ENCODE data around the gene CBR3.

The CBR3 gene

DNA sequence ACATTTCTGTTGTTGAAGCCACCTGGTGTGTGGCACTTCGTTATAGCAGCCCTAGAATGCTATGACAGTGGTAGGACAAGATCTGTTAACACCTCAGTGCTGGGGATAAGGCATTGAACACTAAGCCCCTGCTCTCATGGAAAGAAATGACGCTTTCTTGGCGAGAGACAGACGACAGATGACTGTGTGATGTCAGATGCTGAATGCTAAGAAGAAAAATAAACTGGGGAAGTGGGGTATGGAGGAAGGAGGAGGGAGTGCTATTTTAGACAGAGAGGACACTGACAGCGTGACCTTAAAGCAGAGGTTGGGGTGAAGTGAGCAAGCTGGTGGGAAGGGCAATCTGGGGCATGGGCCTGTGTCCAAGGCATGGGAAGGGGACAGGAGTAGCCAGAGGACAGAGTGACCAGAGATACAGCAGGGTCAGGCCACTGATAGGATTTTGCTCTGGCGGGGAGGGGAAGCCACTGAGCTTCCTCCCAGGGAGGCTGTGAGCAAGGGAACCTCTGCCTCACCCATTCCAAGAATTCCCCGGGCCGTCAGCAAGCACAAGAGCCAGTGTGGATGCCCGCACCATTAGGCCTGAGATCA, 37.0 kb downstream of the CBR3 start:
- ATAC-seq (ENCODE audit: low read depth) = no peak
- Mint-ChIP-seq H3K9me3 (no peaks in the 10 kb centered on the region), H3K27me3 (no peaks in the 10 kb centered on the region), H3K36me3 (peaks cover 24% of the 10 kb centered on the region), H3K4me3 (no peak overlapping the region), H3K27ac (peak overlapping the region; percentile 75), H3K4me1 (peaks cover 16% of the 10 kb centered on the region)
- DNase-seq (ENCODE audit: low spot score in 2 of 2) = no peak

DNA sequence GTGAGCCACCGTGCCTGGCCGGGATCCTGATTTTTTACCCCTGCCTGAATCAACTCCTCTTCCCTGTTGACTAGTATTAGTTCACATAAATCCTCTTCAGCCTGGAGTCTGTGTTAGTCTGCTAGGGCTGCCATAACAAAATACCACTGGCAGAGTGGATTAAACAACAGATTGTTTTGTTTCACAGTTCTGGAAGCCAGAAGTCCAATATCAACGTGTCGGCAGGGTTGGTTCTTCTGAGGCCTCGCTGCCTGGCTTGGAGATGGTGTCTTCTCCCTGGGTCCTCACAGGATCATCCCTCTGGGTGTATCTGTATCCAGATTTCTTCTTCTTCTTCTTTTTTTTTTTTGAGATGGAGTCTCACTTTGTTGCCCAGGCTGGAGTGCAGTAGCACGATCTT, 39.9 kb downstream of the CBR3 start:
- DNase-seq (ENCODE audit: low spot score in 2 of 2) (no peak), ATAC-seq (ENCODE audit: low read depth) (no peak)
- Mint-ChIP-seq H3K27me3 (no peaks in the 10 kb centered on the region), H3K9me3 (no peaks in the 10 kb centered on the region), H3K4me1 (peaks cover 16% of the 10 kb centered on the region), H3K36me3 (peaks cover 23% of the 10 kb centered on the region), H3K4me3 (no peak overlapping the region), H3K27ac (no peak overlapping the region)

DNA sequence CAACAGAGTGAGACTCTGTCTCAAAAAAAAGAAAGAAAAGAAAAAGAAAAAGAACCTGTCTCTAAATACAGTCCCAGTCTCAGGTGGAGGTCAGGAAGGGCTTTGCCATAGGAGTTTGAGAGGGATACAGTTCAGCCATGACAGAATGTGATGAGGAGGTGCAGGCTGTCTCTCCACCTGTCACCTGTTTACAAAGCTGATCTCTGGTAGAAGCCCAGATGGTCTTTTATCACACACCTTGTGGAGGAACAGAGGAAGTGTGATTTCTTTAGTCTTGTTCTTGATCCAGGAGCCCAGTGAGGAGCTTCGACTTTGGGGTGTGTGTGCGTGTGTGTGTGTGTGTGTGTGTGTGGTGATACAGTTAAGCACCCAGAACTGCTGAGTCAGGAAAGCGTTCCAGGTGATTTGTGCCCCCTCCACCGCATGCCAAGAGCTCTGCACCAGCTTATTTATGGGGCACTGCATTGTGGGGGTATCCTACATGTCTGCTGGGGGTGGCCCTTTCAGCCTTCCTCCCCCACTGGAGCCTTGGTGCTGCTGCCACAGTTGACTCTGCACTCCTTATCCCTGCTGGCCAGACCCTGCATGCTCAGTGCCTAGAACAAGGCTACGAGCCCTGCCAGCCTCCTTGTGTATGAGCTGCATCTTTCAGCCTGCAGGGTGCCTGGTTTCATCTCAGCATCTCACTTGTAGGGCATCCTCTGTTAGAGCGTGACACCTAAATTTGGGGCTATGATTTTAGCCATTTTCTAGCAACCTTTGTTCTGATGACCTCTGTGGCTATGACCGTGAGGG, 41.1 kb downstream of the CBR3 start:
- Mint-ChIP-seq H3K36me3 (peaks cover 21% of the 10 kb centered on the region), H3K4me3 (no peak overlapping the region), H3K27ac (peak overlapping the region; percentile 36), H3K27me3 (no peaks in the 10 kb centered on the region), H3K4me1 (peaks cover 14% of the 10 kb centered on the region), H3K9me3 (no peaks in the 10 kb centered on the region)
- DNase-seq (ENCODE audit: low spot score in 2 of 2) = no peak
- ATAC-seq (ENCODE audit: low read depth) = no peak

DNA sequence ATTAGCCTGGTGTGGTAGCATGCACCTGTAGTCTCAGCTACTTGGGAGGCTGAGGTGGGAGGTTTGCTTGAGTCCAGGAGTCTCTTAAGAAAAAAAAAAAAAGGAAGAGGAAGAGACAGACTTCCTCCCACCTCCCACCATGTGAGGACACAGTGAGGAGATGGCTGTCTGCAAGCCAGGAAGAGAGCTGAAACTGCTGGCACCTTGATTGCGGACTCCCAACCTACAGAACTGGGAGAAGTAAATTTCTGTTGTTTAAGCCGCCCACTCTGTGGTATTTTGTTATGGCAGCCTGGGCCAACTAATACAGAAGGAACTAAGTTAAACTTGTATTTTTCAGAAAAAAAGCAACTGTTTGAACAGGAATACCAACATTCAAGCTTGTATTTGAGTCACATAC, 43.5 kb downstream of the CBR3 start:
- Mint-ChIP-seq H3K27ac (no peak overlapping the region), H3K4me1 (peaks cover 26% of the 10 kb centered on the region), H3K27me3 (no peaks in the 10 kb centered on the region), H3K36me3 (peaks cover 16% of the 10 kb centered on the region), H3K9me3 (no peaks in the 10 kb centered on the region), H3K4me3 (no peak overlapping the region)
- no peak for DNase-seq (ENCODE audit: low spot score in 2 of 2)
- no peak for ATAC-seq (ENCODE audit: low read depth)

DNA sequence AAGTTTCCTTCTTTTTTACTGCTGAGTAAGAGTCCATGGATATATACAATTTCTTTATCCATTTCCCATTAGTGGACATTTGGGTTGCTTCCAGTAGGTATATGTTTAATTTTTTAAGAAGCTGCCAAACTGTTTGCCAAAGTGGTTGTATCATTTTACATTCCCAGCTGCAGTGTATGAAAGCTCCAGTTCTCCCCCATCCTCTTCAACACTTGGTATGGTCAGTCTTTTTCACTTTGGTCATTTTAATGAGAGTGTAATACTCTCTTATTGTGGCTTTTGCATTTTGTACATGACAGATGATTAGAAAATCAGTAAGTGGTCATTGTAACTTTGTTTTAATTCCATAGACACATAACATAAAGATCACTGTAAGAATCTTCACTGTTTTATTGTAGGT, 44.3 kb downstream of the CBR3 start:
- Mint-ChIP-seq H3K4me3 (no peak overlapping the region), H3K36me3 (peaks cover 16% of the 10 kb centered on the region), H3K27me3 (no peaks in the 10 kb centered on the region), H3K27ac (no peak overlapping the region), H3K9me3 (no peaks in the 10 kb centered on the region), H3K4me1 (peaks cover 23% of the 10 kb centered on the region)
- DNase-seq (ENCODE audit: low spot score in 2 of 2) (no peak), ATAC-seq (ENCODE audit: low read depth) (no peak)

DNA sequence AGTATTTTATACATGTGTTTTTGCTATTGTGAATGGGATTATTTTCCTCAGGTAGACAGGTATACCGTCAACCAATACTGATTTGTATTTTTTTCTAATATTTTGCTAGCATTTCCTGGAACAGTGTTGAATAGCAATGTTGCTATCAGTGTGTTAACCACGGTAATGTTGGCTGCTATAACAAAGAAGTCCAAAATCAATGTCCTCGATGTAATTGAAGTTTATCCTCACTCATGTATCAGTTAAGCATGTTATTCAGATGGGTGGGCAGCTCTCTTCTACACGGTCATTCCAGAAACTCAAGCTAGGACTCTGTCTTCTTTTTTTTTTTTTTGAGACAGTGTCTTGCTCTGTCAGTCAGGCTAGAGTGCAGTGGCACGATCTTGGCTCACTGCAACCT, 46.1 kb downstream of the CBR3 start:
- ATAC-seq (ENCODE audit: low read depth) = no peak
- H3K27me3 Mint-ChIP-seq = no peaks in the 10 kb centered on the region
- peaks cover 17% of the 10 kb centered on the region for H3K36me3 Mint-ChIP-seq
- no peak overlapping the region for H3K4me3 Mint-ChIP-seq
- H3K27ac Mint-ChIP-seq = no peak overlapping the region
- no peaks in the 10 kb centered on the region for H3K9me3 Mint-ChIP-seq
- peaks cover 21% of the 10 kb centered on the region for H3K4me1 Mint-ChIP-seq
- no peak for DNase-seq (ENCODE audit: low spot score in 2 of 2)

DNA sequence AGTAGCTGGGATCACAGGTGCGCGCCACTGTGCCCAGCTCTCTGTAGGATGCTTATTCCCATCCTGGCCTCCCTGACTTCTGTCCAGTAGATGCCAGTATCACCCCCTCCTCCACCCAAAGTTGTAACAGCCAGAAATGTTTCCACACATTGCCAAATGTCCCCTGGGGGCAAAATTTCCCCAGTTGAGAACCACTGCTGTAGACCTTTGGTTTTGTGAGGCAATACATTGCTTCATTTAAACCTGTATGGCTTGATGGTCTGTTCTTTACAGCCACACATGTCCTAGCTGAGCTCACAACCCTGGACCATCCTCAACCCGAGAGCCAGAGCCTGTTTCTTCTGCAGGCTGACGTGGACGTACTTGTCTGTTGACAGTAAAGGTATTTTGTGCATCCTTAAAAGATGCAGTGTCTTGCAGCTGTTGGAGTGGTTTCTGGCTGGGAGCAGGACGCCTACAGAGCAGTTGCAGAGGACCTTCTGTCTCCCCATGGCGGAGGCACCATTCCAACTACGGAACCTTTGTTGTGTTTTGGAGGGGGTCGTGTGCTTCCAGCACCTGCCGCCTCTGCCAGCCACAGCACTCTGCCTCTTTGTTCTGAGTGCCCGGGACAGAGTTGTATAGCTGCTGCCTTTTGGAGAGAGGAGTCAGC, 48.4 kb downstream of the CBR3 start:
- ATAC-seq (ENCODE audit: low read depth) = no peak
- Mint-ChIP-seq H3K27ac (no peak overlapping the region), H3K27me3 (no peaks in the 10 kb centered on the region), H3K4me1 (peaks cover 22% of the 10 kb centered on the region), H3K36me3 (peaks cover 18% of the 10 kb centered on the region), H3K9me3 (no peaks in the 10 kb centered on the region), H3K4me3 (no peak overlapping the region)
- DNase-seq (ENCODE audit: low spot score in 2 of 2) = no peak

DNA sequence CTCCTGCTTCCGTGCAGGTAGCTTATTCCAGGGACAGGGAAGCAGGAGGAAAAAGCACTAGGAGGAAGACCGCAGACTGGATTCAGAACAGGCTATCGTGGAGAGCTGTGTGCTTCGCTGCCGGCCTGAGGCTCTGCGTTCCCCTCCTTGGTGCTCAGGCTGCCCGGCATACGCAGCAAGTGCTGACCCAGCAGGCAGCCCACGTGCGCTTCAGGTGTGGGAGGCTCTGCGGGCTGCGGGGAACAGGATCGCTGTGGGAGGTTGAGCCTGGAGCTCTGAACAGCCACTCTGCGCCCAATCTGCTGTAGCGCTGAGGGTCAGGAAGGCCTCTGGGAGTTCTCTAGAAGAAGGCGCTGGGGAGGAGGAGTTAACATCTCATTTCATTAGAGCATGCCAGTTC, 49.7 kb downstream of the CBR3 start:
- ATAC-seq (ENCODE audit: low read depth) (no peak), DNase-seq (ENCODE audit: low spot score in 2 of 2) (no peak)
- no peak overlapping the region for H3K4me3 Mint-ChIP-seq
- H3K36me3 Mint-ChIP-seq = peaks cover 17% of the 10 kb centered on the region
- H3K9me3 Mint-ChIP-seq = no peaks in the 10 kb centered on the region
- H3K27me3 Mint-ChIP-seq = no peaks in the 10 kb centered on the region
- H3K4me1 Mint-ChIP-seq = peaks cover 25% of the 10 kb centered on the region
- H3K27ac Mint-ChIP-seq = no peak overlapping the region

DNA sequence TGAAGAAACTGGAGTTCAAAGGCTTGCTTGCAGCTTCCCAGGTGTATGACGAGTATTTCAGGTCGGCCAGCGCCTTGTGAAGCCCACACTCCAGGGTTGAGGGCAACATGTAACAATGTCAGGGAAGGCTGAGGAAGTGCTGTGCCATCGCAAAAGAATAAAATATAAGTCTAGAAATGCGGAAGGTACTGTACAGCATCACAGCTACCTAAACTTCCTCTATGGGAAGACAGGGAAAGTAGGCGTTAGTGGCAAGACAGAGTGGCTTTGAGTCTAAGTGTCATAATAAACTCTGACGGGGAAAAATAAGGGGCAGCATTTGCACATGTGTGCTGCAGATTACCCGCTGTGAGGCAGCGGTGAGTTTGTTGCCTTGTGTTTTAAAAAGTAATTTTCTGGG, 50.6 kb downstream of the CBR3 start:
- Mint-ChIP-seq H3K4me1 (peaks cover 25% of the 10 kb centered on the region), H3K9me3 (no peaks in the 10 kb centered on the region), H3K36me3 (peaks cover 17% of the 10 kb centered on the region), H3K27ac (no peak overlapping the region), H3K27me3 (no peaks in the 10 kb centered on the region), H3K4me3 (no peak overlapping the region)
- ATAC-seq (ENCODE audit: low read depth) = no peak
- DNase-seq (ENCODE audit: low spot score in 2 of 2) = no peak

DNA sequence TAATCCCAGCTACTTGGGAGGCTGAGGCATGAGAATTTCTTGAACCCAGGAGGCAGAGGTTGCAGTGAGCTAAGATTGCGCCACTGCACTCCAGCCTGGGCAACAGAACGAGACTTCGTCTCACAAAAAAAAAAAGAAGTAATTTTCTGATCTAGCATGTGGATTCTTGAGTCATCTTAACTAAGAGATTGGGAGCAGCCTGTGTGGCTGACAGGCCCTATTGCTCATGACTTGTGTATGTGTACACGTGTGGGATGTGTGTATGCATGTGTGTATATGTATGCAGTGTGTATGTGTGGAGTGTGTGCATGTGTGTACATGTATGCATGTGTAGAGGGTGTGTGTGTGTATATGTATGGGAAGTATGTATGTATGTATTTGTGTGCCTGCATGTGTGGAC, 51.2 kb downstream of the CBR3 start:
- peaks cover 25% of the 10 kb centered on the region for H3K4me1 Mint-ChIP-seq
- no peaks in the 10 kb centered on the region for H3K9me3 Mint-ChIP-seq
- H3K36me3 Mint-ChIP-seq = peaks cover 22% of the 10 kb centered on the region
- no peaks in the 10 kb centered on the region for H3K27me3 Mint-ChIP-seq
- DNase-seq (ENCODE audit: low spot score in 2 of 2) (no peak), ATAC-seq (ENCODE audit: low read depth) (no peak)
- no peak overlapping the region for H3K27ac Mint-ChIP-seq
- no peak overlapping the region for H3K4me3 Mint-ChIP-seq

DNA sequence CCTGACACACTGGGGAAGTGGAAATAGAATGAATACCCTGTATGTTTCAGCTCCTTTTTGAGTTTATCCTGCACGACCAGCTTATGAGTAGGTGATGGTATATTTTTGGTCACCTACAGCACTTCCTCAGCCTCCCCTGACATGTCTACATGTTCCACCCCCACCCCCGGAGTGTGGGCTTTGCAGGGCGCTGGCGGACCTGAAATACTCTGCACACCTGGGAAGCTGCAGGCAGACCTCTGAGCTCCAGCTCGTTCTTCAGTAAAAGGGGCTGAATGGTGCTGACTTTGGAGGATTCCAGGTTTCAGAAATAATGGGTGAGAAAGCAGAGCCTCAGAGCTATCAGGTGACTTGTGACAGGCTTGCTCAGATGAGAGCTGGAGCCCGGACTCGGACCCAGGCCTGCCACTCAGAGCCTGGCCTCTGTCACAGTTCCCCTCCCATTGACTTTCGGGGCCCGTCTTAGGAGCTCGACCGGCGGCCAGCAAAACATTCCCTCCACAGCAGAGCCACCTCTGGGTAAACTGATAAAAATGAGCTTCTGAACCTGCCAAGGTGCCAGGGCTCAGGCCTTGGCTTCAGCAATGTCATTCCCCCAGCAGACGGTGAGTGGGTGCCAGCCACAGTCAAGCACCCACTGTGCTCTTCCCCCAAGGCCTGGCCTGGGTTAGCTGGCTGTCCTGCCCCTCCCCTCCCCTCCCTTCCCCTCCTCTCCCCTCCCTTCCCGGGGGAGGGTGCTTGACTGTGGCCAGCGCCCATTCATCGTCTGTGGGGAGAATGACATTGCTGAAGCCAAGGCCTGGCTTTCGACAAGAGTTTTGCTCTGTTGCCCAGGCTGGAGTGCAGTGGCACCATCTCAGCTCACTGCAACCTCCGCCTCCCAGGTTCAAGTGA, 51.9 kb downstream of the CBR3 start:
- no peak for ATAC-seq (ENCODE audit: low read depth)
- H3K4me1 Mint-ChIP-seq = peaks cover 21% of the 10 kb centered on the region
- no peak overlapping the region for H3K27ac Mint-ChIP-seq

DNA sequence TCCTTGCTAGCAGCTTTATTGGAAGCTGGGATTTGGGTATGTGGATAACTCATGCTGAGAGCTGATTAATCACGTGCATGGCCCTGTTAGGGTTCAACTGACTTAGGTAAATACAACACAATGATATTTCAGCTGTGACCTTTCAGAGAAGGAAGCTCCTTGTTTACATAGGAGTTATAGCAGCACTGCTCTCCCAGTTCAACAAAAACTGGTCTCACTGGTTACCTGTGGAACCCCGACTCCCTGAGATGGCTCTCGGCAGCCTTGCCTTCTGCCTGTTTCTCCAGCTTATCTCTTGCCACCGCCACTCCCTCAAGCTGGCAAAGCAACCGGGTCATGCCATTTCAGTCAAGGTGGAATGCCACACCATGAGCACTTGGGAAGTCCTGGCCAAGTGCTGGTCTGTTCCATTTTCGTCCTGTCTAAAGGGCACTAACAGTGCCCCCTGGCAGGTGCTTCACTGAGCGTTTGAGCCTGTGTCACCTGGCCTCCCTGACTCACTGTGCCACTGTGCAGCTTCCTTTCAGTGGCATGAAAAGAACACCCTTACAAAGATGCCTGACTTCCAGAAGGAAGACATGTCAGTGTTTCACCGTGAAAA, 53.3 kb downstream of the CBR3 start:
- no peak for ATAC-seq (ENCODE audit: low read depth)
- Mint-ChIP-seq H3K4me1 (peaks cover 12% of the 10 kb centered on the region), H3K4me3 (no peak overlapping the region), H3K36me3 (peaks cover 19% of the 10 kb centered on the region), H3K27ac (no peak overlapping the region), H3K9me3 (no peaks in the 10 kb centered on the region), H3K27me3 (no peaks in the 10 kb centered on the region)
- no peak for DNase-seq (ENCODE audit: low spot score in 2 of 2)

More for the DNA sequence above, 51.9 kb downstream of the CBR3 start:
- Mint-ChIP-seq H3K36me3 (peaks cover 19% of the 10 kb centered on the region), H3K4me3 (no peak overlapping the region), H3K27me3 (no peaks in the 10 kb centered on the region), H3K9me3 (no peaks in the 10 kb centered on the region)
- DNase-seq (ENCODE audit: low spot score in 2 of 2) = no peak

DNA sequence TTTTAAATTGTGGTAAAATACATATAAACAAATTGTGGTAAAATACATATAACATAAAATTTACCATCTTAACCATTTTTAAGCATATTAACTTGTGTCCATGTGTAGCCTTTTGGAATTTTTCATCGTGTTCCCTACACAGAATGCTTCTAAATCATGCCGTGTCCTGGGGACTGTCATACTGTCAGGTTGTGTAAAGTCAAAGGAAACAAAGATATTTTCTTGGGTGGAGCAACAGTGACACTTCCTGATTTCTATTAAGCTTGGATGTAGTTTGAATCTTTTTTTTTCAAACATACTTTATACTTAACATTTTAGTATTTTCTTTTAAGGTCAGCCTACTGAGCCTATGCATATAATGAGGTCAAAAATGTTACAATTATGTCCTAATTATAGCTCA, 54.1 kb downstream of the CBR3 start:
- Mint-ChIP-seq H3K36me3 (peaks cover 19% of the 10 kb centered on the region), H3K4me3 (no peak overlapping the region), H3K27ac (no peak overlapping the region), H3K4me1 (peaks cover 11% of the 10 kb centered on the region), H3K9me3 (no peaks in the 10 kb centered on the region), H3K27me3 (no peaks in the 10 kb centered on the region)
- DNase-seq (ENCODE audit: low spot score in 2 of 2) = no peak
- ATAC-seq (ENCODE audit: low read depth) = no peak

Data from memory B cell (primary cell).